Stimulated activated CD4-positive, alpha-beta T cell treated with anti-CD3 and anti-CD28 coated beads, Interleukin-4, amount 100 ng/mL, for 24 hours (primary cell): Measurements from ENCODE around the gene FBXO48.

ENCODE experiments used
- DNase-seq: peaks from one replicate; pipeline ENCODE4 v3.0.0-alpha.2; 2020

The FBXO48 gene

DNA sequence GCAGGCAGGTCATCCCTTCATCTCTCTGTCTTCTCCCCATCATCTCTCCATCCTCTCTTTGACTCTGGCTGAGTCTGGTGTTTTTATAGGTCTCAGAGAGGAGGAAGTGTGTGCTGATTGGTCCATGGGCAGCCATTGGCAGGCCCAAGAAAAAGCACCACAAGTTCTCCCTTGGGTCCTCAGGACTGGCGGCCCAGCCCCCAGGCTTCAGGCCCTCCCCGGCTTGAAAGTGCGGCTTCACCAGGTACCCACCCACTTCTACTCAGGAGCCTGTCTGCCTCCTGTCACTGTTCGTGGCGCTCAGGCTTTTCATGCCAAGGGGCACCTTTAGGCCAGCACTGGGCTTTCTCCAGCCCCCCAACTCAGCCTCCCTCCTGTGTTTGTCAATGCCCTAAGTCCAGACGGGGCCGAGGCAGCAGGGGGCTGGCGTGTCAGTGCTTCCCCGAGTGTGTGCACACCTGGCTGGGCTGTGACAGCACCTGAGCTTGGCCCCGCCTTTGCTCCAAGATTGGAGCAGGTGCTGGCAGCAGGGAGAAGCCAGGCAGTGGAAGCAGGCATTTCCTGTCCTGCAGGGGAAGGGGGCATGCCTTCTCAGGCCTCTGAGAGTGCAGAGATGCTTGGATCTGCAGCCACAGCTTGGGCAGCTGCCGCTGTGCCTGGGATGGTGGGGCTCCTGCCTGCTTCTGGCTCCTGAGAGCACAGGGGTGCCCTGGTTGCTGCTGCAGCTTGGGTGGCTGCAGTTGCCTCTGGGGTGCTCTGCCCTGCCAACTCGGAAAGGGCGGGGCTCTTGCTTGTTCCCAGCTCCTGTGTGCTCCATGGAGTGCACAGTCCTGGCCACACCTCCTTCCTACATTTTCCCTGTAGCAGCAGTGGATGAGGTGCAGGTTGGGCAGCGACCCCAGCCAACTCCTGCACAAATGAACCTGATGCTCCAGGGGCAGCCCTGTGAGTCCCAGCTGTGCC, 34.1 kb downstream of the FBXO48 start:
- no peak for DNase-seq

DNA sequence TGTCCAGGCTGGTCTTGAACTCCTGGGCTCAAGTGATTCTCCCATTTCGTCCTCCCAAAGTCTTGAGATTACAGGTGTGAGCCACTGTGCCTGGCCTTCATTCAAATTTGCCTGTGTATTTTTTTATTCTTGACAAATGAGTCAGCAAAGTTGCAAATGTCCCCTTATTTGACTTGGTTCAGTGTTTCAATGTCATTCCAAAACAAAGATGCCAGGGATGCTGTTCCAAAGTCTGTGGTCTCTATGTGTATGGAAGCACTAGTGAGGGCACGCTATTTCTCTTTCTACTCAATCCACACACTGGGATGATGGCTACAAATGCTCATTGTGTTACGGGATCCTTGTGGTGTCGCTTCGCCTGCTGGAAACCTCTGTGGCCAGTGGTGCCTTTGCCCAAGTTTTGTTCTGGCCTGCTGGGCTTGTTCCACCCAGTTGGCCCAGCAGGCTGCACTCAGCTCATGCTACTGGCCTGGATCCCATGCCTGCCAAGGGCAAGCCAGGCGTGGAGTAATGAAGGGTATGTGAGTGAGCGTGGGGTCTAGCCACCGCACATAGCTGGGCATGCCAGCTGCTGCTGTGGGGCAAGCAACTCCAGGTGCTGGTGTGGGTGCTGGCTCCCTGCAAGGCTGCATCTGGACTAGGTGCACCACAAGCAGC, 35.6 kb downstream of the FBXO48 start:
- no peak for DNase-seq

DNA sequence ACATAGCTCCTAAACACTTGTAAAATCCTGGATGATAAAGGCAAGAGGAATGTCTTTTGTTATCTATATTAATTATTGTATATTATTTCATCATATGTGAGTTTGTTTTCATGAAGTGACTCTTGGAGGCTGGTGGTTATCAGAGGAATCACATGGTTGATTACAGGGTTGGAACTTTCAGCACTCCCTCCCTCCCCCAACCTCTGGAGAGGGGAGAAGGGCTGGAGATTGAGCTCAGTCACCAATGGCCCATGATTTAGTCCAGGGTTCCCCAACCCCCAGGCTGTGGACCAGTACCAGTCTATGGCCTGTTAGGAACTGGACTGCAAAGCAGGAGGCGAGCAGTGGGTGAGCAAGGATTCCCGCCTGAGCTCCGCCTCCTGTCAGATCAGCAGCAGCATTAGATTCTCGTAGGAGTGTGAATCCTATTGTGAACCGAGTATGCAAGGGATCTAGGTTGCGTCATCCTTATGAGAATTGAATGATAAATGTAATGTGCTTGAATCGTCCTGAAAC, 37.7 kb downstream of the FBXO48 start:
- no peak for DNase-seq

DNA sequence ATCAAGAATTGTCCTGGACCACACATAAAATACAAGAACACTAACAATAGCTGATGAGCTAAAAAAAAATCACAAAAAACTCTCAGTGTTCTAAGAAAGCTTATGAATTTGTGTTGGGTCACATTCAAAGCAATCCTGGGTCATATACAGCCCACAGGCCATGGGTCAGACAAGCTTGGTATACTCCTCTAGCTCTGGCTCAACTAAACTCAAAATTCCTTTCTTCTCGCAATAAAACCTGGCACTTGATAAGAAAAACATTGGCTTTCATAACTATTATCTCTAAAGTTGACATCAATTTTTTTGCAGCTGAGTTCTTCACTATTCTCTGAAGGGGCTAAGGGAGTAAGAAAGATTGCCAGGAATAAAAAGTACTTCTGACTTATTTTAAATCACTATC, 38.3 kb downstream of the FBXO48 start:
- DNase-seq, result no peak

DNA sequence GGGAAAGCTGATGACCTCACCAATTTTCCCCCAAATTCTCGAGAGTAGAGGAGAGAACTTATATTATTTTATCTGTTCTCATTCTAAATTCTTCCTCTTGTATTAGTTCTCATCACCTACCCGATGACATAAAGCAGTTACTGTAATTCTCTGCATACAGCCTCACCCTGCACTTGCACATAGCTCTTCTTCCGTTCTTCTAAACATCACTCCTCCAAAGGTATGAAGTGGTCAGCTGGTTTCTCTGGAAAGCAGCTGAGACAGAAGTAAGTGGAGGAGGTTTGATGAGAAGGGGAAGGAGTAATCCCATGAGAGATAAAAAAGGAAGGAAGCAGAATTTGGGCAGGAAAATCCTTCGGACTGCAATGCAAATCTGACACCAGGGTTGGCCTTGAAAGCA, 39.0 kb downstream of the FBXO48 start:
- DNase-seq, result no peak

DNA sequence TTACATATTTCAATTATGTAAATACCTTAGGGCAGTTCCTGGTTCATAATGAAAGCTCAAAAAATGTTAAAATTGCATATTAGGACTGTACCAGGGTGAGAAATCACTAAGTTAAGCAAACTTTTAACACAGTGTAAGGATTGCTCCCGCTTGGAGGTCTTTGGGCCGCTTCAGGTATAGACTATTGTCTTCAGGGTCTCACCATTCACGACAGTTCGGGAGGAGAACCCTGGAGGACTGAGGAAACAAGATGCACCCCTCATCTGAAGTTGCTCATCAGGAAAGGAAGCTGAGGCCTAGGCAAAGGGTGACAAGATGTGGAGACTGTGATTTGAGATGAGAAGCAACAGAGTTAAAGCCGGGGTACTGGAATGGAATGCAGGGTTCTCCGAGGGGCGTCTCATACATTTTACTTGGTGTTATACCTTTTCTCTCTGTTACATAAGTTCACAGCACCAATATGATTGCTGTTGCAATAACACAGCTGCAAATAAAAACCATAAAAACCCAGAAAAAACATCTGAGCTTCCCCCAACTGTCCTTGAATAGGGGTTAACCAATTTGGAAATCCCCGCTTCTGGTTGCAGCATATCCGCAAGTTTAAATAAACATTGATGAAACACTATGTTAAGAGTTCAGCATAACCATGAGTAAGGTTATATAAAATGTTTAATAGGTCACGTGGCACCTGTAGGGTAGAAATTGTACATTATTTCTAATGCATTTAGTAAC, 40.1 kb downstream of the FBXO48 start:
- no peak for DNase-seq

DNA sequence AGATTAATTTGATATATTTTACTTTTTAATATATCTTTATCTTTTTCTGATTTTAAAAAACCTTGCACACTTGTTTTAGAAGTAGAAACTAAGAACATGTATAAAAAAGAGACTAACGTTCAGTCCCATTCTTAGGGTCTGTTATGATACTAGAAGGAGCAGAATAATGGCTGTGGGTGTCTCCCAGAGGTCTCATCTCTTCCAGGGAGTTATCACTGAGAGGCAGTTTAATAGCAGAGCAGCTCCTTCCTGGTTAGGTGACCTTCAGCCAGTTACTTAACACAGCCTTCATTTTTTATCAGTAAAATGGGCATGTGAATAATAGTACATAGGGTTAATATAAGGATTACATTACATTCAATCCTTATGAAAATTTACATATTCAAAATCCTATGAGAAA, 40.6 kb downstream of the FBXO48 start:
- DNase-seq, result no peak

DNA sequence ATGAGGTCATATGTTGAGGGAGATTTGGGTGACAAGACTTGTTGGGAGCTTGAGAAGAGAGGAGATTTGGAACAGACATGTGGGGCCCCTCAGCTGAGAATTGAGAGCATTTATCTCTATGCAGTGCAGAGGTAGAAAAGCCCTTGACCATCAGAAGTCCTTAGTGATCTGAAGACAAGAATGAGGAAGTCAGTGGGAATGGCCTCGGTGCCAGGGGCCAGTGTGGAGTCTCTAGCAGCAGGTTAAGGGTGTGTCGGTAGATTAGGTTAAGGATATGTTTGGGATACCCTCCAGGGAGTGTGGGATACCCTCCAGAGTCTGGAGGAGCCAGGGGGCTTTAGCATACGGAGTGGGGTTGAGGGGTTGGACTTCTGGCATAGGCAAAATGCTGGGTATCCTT, 41.6 kb downstream of the FBXO48 start:
- no peak for DNase-seq

DNA sequence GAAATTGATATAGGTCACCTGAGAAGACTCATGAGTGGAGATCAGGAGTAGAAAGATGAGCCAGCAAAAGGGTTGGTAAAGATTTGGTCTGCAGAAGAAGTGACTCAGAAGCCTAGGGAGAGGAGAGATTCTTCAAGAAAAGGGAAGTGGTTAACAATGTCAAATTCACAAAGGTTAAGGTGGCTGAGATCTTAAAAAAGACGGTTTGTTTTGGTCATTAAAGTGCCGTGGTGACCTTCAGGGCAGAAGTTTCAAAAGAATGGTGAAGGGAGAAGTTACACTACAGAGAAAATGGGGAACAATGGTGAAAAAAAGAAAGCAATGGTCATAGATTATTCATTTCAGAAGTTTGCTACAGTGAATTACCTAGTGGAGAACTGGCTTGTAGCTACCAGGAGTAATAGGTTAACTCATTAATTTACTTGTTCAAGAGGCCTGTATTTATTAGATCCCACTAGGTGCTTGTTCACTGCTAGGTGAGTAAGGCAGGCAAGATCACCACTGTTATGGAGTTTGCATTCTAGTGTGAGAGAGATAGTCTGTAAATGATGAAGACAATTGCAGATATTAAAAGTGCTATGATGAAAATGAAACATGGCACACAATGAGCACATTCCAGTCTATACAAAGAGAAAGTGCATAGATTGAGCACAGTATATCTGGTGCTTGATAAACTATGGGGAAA, 43.0 kb downstream of the FBXO48 start:
- no peak for DNase-seq

DNA sequence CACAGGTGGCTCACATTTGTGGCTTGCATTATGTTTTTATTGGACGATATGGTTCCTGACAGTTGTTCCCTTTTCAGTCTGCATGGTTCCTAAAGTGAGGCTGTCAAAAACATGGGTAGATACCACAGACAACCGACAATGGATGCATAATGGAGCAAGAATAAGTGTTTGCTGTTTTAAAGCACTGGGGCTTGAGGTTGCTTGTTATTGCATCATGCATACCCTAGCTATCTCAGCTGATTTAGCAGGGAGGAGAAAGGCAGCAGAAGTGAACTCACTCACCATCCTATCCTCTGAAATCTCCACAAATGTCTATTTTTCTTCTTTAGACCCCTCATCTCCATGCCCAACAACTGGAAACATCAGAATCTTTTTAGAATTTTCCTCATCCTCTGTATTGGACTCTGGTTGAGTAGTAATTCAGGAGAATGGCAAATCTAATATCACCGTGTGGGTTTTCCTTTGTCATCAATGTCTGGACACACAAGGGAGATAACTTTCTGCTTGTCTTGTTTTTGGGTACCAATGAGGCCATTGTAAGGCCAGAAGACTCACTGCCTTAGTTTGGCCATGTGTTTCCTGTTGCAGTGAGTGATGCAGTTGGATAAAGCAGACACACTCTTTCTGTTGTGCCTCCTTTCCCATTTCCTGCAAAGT, 46.7 kb downstream of the FBXO48 start:
- no peak for DNase-seq

DNA sequence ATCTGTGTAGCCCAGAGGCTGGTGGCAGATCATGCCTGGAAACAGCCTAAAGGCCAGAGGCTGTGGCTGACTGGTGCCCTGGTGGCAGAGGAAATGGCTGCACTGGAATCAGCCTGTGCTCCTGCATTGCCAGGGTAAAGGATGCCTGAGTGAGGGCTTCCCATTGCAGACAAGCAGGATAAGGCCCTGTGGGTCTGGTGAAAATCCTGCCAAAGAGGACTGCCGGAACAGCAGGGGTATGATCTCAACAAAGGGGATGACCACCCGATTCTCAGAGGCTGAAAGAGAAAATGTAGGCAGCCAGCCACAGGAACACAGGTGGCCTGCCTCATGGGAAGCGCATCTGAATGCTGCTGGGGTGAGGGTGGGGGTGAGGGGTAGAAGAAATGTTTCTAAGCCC, 48.2 kb downstream of the FBXO48 start:
- DNase-seq, result no peak

DNA sequence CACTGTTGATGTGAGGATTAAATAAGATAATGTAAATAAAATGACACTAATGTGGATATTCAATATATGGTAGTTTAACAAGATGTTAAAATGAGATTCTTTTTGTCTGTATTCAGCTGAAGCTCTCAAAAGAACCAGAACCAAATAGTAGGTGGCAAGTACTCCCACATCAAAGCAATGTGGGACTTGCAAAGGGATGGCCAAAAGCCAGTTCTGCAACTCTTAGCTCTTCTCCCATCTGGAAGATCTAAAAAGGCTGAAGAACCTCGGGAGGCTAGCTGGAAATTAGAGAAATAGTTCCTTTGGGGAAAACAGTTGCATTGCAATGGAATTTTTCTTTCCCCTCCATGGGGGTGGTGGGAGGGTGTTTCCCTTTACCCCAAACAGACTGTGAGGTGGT, 48.7 kb downstream of the FBXO48 start:
- no peak for DNase-seq

DNA sequence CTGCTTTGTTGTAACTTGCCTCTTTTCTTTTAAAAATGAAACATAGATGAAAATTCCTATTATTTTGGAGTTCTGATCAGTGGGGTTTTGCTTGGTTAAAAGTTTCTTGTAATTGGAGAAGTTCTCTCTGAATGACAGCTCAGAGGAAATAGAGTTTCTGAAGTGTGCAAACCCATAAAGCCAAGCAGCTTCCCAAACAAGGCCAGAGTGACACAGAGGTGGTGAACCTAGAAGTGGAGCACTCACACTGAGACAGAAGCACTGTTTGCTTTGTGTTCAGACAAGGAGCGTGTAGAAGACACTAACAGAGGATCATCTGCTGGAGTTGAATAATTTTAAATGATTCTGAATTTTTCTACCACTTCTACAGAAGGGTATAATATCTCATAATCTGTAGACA, 49.2 kb downstream of the FBXO48 start:
- no peak for DNase-seq

DNA sequence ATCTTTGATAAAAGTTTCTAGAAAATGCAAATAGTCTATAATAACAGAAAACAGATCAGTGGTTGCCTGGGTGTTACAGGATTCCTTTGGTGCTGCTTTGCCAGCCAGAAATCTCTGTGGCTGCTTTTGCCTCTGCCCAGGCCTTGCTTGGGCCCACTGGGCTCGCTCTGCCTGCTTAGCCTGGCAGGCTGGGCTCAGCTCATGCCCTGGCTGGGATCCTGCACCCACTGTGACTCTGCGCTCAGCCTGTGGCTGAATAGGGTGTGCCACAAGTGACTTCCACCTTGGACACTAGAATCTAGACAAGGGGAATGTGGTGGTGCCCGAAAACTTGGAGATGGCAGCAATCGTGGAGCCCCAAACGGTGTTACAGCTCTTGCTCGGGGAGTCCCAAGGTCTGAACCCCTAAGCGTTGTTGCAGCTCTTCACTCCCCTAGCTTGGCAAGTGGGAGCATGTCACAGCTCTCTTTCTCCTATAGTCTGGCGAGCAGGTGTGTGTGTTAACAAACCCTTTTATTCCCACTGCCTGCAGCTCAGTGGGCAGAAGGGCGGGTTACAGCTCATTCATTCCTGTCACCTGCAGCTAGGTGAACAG, 50.9 kb downstream of the FBXO48 start:
- no peak for DNase-seq

DNA sequence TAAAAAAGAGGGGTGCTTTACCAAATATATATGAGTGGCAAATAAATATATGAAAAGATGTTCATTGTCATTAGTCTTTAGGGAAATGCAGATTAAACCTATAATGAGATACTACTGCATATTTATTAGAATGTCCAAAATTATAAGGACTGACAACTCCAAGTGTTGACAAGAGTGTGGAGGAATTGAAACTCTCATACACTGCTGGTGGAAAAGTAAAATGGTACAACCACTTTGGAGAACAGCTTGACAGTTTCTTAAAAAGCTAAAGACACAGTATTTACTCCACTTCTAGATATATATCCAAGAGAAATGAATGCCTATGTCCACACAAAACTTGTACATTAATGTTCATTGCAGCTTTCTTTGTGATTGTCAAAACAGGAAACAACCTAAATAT, 51.6 kb downstream of the FBXO48 start:
- DNase-seq, result no peak

DNA sequence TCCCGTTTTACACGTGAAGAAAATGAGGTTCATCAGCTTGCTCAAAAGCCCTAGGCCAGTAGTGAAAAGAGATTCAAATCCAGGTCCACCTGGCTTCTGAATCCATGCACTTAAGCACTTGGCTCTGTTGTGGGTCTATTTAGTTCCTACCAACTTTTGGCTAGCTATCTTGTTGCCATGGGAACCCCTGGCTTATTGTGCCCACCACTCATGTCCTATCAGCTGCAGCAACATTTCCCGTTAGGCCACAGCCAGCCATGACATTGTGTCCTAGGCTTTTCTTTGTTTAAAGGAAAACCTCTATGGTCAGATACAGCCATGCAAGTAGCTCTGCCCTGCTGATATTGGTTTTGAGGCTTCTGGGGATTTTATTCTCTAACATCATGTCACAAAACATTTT, 52.2 kb downstream of the FBXO48 start:
- DNase-seq, result no peak

DNA sequence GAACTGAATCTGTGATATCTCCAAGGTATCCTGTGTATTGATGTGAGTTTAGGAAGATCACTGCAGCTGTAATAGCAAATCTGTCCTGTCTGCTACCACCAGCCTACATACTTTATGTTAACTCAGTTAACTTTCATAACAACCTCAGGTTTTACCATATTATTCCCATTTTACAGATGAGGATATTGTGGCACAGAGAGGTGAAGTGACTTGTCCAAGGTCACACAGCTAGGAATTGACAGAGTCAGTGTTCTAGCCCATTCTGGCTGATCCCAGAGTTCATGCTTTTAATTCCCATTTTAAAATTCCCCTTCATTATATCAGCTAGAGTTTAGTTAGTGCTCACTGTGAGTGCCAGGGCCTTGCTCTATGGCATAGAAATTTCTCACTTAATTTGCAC, 52.6 kb downstream of the FBXO48 start:
- DNase-seq, result no peak

DNA sequence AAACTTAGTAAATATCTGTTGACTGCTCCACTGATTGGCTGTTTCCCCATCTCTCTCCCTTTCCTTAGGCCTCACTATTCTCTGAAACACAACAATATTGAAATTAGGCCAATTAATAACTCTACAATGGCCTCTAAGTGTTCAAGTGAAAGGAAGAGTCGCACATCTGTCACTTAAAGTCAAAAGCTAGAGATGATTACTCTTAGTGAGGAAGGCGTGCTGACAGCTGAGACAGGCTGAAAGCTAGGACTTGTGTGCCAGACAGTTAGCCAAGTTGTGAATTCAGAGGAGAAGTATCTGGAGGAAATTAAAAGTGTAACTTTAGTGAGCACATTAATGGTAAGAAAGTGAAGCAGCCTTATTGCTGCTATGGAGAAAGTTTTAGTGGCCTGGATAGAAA, 53.6 kb downstream of the FBXO48 start:
- DNase-seq, result no peak

DNA sequence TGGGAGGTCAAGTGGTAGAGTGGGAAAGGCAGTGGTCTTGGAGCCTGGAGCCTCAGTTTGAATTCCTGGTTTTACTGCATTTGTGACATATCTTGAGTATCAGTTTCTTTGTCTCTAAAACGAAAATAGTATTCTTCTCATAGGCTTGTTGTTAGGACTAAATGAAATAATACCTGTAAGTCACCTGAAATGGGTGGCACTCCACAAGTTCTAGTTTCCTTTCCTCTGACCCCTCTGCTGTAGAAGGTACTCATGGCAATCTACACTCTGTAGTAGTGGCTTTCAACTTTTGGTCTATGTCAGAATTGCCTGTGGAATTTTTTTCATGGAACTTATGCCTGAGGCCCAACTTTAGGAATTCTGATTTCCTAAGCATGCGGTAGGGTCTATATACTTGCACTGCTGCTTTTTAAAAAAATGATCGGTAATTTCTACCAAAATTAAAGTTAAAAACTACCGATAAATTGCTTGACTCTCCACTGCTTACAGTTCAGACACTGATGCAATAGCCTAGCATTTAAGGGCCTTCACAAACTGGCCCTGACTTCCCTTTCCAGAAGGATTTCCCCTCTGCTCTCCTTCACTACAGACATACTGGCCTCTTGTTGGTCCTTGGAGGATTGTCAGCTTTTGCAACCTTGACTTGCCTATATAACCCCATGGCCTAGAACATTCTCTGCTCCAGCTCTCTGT, 54.8 kb downstream of the FBXO48 start:
- no peak for DNase-seq

DNA sequence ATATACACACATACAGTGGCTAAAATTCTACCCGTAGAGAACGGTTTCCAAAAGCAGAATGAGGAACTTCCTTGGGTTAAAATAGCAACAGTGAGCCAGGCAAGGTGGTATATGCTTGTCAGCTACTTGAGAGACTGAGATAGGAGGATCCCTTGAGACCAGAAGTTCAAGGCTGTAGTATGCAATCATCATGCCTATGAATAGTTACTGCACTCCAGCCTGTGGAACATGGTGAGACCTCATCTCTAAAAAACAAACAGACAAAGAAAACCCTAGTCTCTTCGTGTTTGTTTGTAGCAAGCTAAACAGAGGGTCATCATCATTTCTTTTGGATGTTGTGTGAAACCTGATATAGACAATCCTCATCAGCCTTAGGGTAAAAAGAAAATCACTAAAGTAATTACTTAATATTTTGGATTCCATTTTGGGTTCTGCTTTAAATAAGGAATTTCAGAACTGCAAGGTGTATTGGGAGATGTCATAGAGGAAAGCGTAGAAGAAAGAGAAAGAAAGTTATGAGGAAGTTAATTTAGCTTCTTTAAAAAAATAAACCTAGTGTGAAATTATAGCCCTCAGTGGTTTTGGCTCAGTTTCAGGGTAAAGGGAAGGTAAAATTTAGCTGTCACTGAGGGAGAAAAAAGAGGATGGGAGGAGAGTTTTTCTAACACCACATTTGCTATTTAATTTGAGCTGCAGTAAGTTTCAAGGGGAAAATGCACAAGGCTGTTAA, 55.5 kb downstream of the FBXO48 start:
- DNase-seq, result no peak
